Fibroblast of lung (primary cell): ENCODE data around the gene CAV3. TPM values are rescaled to one million over a fixed set of nuclear protein-coding genes. Genes with fewer than 3 reads are reported as not detected.

Experiments used
- DNase-seq, 2 donors: peaks; one replicate each; pipeline versions ENCODE4 v3.0.0 to v3.0.0-alpha.2; 2010; ENCODE audit warnings: low read depth in 2 of 2
- H2AFZ ChIP-seq: 2 replicates; pipeline ENCODE4 v1.5.1; 2012; ENCODE audit warnings: low read length, control low read depth, inconsistent platforms
- H3K27ac ChIP-seq: 2 replicates; pipeline ENCODE4 v1.5.1; 2011; ENCODE audit warnings: low read length, control low read depth; ENCODE audit not compliant: insufficient read depth
- H3K27me3 ChIP-seq: 2 replicates; pipeline ENCODE4 v1.5.1; 2011; ENCODE audit warnings: mild to moderate bottlenecking, low read length; ENCODE audit not compliant: control insufficient read depth, insufficient read depth
- H3K36me3 ChIP-seq: 2 replicates; pipeline ENCODE4 v1.5.1; 2011; ENCODE audit warnings: low read length; ENCODE audit not compliant: control insufficient read depth, insufficient read depth
- H3K4me1 ChIP-seq: 2 replicates; pipeline ENCODE4 v1.5.1; 2011; ENCODE audit warnings: low read length; ENCODE audit not compliant: control insufficient read depth, insufficient read depth; ENCODE audit errors: extremely low read depth
- H3K4me2 ChIP-seq: 2 replicates; pipeline ENCODE4 v1.5.1; 2011; ENCODE audit warnings: low read length, control low read depth; ENCODE audit not compliant: insufficient read depth; ENCODE audit errors: extremely low read depth
- H3K4me3 ChIP-seq, 4 experiments: fragments of 200-600 bp in 1 of 4; sonication (generic) in 1 of 4; replicated peaks in 1 of 4; 2 replicates each; pipeline ENCODE4 v1.5.1; 2011 to 2016; ENCODE audit warnings: low read length in 4 of 4, low read depth in 3 of 4, mild to moderate bottlenecking in 3 of 4, control low read depth in 2 of 4, inconsistent platforms in 1 of 4, mixed read lengths in 1 of 4; ENCODE audit not compliant: insufficient read depth in 1 of 4; ENCODE audit errors: control extremely low read depth in 1 of 4
- H3K79me2 ChIP-seq: 2 replicates; pipeline ENCODE4 v1.5.1; 2012; ENCODE audit warnings: mild to moderate bottlenecking, low read length, inconsistent platforms; ENCODE audit not compliant: control insufficient read depth, insufficient read depth
- H3K9ac ChIP-seq: 2 replicates; pipeline ENCODE4 v1.5.1; 2011; ENCODE audit warnings: mild to moderate bottlenecking, low read length, control low read depth; ENCODE audit not compliant: insufficient read depth
- H3K9me3 ChIP-seq: 2 replicates; pipeline ENCODE4 v1.5.1; 2012; ENCODE audit warnings: low read depth, low read length; ENCODE audit not compliant: control insufficient read depth, insufficient read depth
- H4K20me1 ChIP-seq: 2 replicates; pipeline ENCODE4 v1.5.1; 2011; ENCODE audit warnings: low read length; ENCODE audit not compliant: control insufficient read depth, insufficient read depth; ENCODE audit errors: extremely low read depth
- EZH2 ChIP-seq: IDR thresholded peaks from 2 replicates; pipeline ENCODE4 v1.5.1; 2012; ENCODE audit warnings: low read length, control low read depth, mild to moderate bottlenecking; ENCODE audit errors: missing control alignments
- polyA plus RNA-seq, 2 donors: library from polyadenylated mRNA; depleted of rRNA in 1 of 2; stranded (reverse) in 1 of 2; unstranded in 1 of 2; fragments of >200 nt; gene quantifications; 2 replicates each; pipeline ENCODE4 v1.2.1, GENCODE V29; 2011 to 2012; ENCODE audit warnings: missing spikeins in 1 of 2
- total RNA-seq: library from RNA; depleted of rRNA; stranded (reverse); fragments of >200 nt; gene quantifications from 2 replicates; pipeline ENCODE4 v1.2.1, GENCODE V29; 2014
- TF ChIP-seq, protein P1 (sequence below), 2 donors: IDR thresholded peaks in 1 of 2; conservative IDR thresholded peaks in 1 of 2; 1 replicate in 1 of 2; 2 replicates in 1 of 2; pipeline ENCODE4 v1.5.1; 2011 to 2012; ENCODE audit warnings: low read length in 2 of 2, control low read depth in 1 of 2, inconsistent platforms in 1 of 2, low read depth in 1 of 2, mild to moderate bottlenecking in 1 of 2

CAV3 gene
- total and polyA plus RNA-seq, 2 donors (not counting 1 experiment from before 2014, with no cell fraction given) = not detected

DNA sequence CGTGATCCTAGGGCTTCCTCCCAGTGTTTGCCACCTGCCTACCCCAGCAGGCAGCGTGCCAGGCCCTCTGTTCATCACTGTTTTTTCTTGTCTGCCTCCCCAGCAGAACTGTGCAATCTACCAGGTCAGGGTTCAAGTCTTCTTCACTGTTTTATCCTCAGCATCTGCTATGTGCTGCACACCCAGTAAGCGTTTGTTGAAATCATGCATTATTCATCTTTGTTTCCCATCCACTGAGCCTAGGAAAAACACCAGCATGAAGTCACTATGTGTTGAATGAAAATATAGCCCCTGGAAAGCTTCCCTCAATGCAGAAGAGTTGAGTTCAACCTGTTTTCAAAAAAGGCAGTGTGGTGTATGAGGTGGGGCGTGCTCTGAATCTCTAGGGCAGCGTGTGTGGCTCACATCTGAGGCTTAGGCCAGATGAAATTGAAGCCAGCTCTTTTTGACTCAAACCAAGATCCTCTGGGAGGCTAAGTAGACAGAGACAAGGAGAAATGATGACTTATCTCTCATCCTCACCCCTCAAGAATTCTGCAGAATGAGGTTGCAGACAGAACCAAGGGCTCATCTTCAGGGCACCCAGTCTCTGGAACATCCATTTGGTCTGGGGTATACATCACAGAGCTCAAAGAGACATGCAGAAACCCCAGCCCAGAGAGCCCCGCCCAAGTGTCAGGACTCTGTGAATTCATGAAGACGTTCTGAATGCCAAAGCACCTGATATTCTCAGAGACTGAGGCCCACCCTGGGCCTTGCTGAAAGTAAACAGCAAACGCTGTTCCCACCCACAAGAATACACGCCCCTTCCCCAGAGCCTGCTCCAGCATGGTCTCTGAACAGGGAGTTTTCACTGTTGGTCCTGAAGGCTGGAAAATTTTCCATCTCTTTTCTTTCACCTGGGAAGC, 5.7 kb upstream of the CAV3 start:
- H3K4me2 ChIP-seq = no peak overlapping the region
- no peaks in the 10 kb centered on the region for H4K20me1 ChIP-seq
- no peak overlapping the region for H3K27ac ChIP-seq
- no peak for DNase-seq
- H3K9me3 ChIP-seq = no peaks in the 10 kb centered on the region
- H3K4me1 ChIP-seq = no peaks in the 10 kb centered on the region
- no peaks in the 10 kb centered on the region for H3K27me3 ChIP-seq
- no peak overlapping the region for H2AFZ ChIP-seq
- H3K36me3 ChIP-seq = no peaks in the 10 kb centered on the region
- no peak for TF ChIP-seq EZH2
- TF ChIP-seq, protein P1, sequence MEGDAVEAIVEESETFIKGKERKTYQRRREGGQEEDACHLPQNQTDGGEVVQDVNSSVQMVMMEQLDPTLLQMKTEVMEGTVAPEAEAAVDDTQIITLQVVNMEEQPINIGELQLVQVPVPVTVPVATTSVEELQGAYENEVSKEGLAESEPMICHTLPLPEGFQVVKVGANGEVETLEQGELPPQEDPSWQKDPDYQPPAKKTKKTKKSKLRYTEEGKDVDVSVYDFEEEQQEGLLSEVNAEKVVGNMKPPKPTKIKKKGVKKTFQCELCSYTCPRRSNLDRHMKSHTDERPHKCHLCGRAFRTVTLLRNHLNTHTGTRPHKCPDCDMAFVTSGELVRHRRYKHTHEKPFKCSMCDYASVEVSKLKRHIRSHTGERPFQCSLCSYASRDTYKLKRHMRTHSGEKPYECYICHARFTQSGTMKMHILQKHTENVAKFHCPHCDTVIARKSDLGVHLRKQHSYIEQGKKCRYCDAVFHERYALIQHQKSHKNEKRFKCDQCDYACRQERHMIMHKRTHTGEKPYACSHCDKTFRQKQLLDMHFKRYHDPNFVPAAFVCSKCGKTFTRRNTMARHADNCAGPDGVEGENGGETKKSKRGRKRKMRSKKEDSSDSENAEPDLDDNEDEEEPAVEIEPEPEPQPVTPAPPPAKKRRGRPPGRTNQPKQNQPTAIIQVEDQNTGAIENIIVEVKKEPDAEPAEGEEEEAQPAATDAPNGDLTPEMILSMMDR (conservative IDR thresholded peaks at IDR 0.05 in 1 of 2, IDR thresholded peaks at IDR 0.05 in 1 of 2; ENCODE audit: low read depth in 1 of 2, low read length in 2 of 2) = no peak
- no peak overlapping the region for H3K4me3 ChIP-seq
- no peak overlapping the region for H3K9ac ChIP-seq
- no peaks in the 10 kb centered on the region for H3K79me2 ChIP-seq

GRCh38 chr3:8729479-8729878, 4.1 kb upstream of the CAV3 start:
- no peaks in the 10 kb centered on the region for H3K9me3 ChIP-seq
- H3K4me1 ChIP-seq = no peaks in the 10 kb centered on the region
- no peaks in the 10 kb centered on the region for H3K36me3 ChIP-seq
- no peak overlapping the region for H2AFZ ChIP-seq
- H3K4me2 ChIP-seq = no peak overlapping the region
- no peaks in the 10 kb centered on the region for H4K20me1 ChIP-seq
- no peaks in the 10 kb centered on the region for H3K27me3 ChIP-seq
- H3K9ac ChIP-seq = no peak overlapping the region
- TF ChIP-seq, protein P1 (conservative IDR thresholded peaks at IDR 0.05 in 1 of 2, IDR thresholded peaks at IDR 0.05 in 1 of 2; ENCODE audit: low read depth in 1 of 2, low read length in 2 of 2) = no peak
- no peak for TF ChIP-seq EZH2
- no peak for DNase-seq
- H3K79me2 ChIP-seq = no peaks in the 10 kb centered on the region
- no peak overlapping the region for H3K4me3 ChIP-seq
- H3K27ac ChIP-seq = no peak overlapping the region

GRCh38 chr3:8730656-8731055, 2.9 kb upstream of the CAV3 start:
- no peaks in the 10 kb centered on the region for H4K20me1 ChIP-seq
- H2AFZ ChIP-seq = no peak overlapping the region
- no peak overlapping the region for H3K9ac ChIP-seq
- H3K79me2 ChIP-seq = no peaks in the 10 kb centered on the region
- no peaks in the 10 kb centered on the region for H3K9me3 ChIP-seq
- DNase-seq = peak; percentile 42 to 46
- H3K4me2 ChIP-seq = no peak overlapping the region
- no peaks in the 10 kb centered on the region for H3K27me3 ChIP-seq
- H3K4me1 ChIP-seq = no peaks in the 10 kb centered on the region
- TF ChIP-seq EZH2 = no peak
- TF ChIP-seq, protein P1 (conservative IDR thresholded peaks at IDR 0.05 in 1 of 2, IDR thresholded peaks at IDR 0.05 in 1 of 2; ENCODE audit: low read depth in 1 of 2, low read length in 2 of 2) = no peak
- no peaks in the 10 kb centered on the region for H3K36me3 ChIP-seq
- no peak overlapping the region for H3K4me3 ChIP-seq
- no peak overlapping the region for H3K27ac ChIP-seq
